HG03135 (cell line): ENCODE results near the gene ANO4.
"Not testable (repeated sequence)": the region's sequence is repeated elsewhere in the genome, so short reads cannot be mapped to it uniquely, and the experiment has no call there.

ENCODE experiments used
- ATAC-seq: cut with Tn5 transposase; IDR thresholded peaks from one replicate; pipeline ENCODE4 v1.9.1; 2021; ENCODE audit warnings: mild to moderate bottlenecking, moderate library complexity; ENCODE audit not compliant: unreplicated experiment

ANO4 gene

DNA sequence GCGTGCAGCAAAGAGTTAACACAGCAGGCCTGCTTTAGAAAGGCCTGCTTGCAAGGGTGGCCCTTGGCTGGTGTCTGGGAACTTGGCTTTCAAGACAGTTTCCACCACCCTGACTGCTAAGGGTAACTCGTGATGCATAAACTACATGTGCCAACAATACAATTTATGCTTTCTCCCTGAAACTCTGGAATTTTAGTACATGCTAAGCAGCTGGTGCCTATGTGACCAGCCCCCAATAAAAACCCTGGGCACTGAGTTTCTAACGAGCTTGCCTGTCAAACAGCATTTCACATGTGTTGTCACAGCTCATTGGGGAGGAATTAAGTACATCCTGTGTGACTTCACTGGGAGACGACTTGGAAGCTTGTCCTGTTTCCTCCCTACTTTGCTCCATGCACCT lies 282.3 kb downstream of the ANO4 start:
- ATAC-seq: no peak

DNA sequence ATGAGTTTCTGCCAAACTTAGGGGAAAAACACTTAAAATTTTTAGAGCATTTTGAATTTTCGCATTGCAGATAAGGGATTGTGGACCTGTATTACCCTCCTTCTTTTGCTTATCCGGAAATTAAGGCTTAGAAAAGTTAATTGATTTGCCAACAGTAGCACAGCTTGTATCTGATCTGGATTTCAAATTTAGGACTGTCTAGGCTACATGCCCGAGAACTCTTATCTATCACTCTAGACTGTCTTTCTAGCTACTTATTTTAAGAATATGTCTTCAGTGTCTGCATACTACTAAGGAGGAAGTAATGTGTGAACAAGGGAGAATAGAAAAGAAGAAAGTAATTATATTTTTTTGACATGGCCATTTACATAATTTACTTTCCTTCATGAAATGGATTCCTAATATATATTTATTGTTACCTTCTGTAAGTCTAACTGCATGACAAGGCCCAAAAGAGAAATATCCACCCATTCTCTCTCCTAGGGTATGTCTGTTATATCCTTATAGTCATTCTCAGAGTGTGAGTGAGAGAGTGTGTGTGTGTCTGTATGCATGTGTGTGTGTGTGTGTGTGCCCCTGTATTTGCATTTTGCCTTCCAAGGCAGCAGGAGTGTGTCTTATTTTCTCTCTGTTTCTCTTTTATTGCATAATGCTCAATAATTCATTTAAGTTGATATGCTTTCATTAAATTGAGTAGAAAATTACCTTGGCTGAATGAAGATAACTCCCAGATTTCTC lies 283.4 kb downstream of the ANO4 start:
- ATAC-seq: no peak

DNA sequence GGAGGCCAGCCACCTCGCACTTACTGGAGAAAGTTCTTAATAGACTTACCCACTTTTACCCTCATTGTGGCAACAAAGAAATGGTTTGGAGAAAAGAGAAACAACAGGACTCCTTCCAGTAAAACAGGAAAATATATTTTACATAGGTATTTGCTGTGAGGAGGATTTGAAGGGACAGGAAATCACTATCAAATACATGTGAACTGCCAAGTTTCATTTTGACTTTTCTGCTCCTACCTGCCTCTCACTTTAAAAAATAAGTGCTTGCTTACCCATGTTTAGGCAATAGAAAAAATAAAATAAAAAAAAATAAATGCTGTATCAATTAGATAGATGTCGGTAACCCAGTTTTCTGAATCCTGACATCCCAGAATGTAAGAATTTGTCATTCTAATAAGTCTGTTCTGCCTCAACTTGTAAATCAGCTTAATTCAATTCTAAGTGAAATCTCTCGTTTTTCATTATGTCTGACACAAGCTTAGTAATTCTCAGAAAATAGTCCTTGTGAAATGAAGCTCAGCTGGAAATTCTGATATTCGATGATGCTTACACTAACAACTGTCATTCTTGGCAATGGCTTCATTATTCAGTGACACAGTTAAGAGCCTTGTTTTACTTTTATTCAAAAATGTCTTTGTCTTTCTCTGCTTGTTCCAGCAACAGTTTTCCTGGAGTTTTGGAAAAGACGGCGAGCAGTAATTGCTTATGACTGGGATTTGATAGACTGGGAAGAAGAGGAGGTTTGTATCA lies 284.1 kb downstream of the ANO4 start:
- ATAC-seq: no peak

DNA sequence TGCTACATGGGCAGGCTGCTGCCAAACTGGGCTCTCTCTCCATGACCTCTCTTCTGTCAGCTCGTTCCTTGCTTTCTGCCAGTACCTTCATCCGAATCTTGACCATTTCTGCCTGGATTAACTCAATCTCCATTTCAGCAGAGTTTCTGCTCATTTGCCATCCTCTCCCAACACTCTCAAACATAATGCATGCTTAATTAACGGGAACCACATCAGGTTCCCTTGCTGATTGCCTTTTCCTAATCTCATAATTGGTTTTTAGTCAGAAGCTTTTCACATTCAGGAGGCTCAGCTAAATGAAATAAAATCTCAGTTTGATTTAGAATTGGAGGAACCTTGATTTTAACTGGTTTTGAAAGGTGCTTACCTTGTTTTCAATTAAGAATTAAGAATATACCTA lies 288.1 kb downstream of the ANO4 start:
- ATAC-seq: no peak

DNA sequence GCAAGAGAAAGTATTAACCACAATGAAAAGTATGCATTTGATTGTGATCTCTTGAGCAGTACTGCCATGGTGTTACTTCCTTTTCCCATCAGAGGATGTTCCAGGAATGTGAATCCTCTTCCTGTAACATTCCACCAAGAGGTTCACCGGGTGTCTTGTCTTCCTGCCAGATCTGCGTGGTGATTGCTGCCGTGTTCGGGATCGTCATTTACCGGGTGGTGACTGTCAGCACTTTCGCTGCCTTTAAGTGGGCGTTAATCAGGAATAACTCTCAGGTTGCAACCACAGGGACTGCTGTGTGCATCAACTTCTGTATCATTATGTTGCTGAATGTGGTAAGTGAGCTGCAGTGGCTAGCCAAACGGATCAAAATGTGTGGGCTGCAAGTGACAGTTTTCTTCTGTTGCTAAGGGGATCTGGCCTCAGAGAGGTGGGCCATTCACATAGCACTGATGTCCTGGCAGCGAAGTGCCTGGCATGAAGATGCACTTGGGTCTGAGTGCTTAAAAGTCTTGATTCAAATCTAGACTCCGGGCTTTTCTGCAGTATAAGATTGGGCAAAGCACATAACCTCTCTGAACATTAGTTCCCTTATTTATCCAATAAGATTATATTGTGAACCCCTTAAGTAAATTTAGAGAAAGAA lies 292.0 kb downstream of the ANO4 start:
- no peak for ATAC-seq

DNA sequence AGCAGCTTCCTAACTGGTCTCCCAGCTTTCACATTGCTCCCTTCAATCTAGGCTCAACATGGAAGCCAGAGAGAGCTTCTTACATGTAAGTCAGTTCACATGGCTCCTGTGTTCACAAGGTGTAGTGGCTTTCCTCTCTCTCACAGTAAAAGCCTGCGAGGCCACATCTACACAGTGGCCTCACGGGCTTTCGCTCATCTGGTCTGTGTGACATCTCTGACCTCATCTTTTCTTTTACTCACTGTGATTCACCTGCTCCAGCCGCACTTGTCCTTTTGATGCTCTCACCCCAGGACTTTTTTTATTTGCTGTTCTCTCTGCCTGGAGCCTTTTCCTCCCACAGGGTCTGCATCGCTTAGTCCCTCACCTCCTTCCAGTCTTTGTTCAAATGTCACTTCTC lies 293.3 kb downstream of the ANO4 start:
- no peak for ATAC-seq

DNA sequence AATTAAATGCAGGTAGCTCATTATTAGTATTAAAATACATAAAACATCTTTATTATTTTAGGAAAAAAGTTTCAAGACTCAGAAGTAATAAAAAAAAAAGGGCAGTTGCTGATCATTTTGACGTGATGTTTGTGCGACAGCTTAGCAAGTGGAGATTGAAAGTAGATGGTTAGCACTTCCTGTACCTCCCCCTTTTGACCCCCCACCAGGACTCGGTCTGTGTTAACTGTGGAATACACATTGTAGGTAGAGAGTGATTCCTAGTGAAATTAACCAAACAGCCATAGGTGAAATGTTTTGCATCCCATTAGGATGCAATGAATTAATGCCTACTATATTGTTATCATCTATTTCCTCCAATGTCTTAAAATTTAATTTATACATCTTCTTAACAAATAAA lies 294.7 kb downstream of the ANO4 start:
- no peak for ATAC-seq

DNA sequence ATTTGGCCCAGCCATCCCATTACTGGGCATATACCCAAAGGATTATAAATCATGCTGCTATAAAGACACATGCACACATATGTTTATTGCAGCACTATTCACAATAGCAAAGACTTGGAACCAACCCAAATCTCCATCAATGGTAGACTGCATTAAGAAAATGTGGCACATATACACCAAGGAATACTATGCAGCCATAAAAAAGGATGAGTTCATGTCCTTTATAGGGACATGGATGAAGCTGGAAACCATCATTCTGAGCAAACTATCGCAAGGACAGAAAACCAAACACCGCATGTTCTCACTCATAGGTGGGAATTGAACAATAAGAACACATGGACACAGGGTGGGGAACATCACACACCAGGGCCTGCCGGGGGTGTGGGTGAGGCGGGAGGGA lies 295.6 kb downstream of the ANO4 start:
- not testable (repeated sequence) for ATAC-seq

DNA sequence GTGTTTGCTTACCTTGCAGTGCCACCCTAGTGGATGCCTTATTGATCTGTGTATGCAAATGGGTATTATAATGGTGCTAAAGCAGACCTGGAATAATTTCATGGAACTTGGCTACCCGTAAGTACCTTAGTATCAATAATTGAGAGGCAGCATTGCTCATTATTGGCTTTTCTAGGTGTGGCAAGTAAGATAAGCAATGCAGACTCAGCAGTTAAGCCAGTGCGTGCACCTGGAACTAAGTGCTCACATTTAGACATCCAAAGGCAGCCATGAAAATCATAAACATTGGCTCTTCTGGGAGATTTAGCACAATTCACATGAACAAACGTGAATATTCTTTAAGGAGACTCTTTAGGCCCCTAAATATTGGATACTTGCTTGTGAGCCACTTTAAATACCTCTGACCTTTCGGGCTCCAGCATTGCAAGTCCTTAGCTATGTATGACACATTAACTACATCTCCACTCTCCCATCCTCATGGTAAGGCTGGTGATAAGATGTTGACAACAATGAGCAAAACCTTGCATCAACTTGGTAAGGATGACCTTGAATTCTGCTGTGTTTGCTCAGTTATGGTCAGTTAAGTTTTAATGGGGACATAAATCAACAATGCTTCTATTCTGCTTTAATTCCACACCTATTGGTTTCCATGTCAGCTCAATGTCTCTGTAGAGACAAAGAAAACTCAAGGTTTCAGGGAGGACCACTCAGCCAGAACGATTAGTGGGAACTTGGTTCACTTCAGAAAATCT lies 303.4 kb downstream of the ANO4 start:
- ATAC-seq: no peak

DNA sequence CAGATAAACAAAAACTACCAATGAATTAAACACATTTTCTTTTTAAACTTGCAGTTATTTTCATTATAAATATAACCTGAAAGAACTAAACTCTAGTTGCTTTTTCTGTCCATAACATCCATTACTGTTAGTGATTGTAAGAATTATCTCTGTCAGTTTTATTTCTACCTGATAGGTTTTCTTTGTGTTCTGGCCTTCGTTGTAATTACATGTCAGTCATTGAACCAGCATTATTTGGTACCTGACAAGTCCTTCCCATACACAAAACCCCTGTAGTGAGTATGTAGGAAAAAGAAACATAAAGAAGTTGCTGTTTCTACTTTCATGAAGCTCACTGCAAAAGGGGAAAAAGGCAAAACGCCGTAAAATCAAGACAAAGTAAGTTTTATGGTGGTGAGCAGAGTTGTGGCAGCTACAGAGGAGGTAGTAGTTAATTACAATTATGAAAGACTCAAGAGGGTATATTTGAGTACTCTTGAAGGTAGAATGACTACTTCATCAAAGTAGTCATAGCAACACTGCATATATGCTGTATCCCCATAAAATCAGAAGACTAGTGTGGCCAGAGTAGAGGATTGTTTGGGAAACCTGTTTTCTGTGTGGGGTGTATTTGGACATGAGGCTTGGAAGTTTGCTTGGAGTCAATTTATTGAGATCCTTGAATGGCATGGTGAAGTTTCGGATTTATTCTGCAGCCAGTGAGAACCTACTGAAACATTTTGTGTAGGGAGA lies 312.6 kb downstream of the ANO4 start:
- ATAC-seq: no peak

DNA sequence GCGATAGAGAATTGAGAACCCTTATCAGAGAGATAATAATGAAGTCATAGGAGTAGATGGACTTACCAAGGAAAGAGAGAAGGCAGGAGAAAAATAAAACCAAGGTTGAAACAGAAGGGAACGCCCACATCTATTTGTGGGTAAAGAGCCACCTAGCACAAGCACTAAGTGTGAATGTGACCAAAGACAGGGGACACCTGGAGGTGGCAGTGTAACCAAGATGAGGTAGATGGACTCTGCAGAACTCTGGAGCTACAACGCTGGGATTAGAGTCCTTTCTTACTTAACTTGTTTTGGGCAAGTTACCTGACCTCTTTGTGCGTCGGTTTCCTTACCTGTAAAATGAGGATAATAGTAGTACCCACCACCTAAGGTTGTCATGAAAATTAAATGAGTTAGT lies 313.6 kb downstream of the ANO4 start:
- ATAC-seq: no peak

DNA sequence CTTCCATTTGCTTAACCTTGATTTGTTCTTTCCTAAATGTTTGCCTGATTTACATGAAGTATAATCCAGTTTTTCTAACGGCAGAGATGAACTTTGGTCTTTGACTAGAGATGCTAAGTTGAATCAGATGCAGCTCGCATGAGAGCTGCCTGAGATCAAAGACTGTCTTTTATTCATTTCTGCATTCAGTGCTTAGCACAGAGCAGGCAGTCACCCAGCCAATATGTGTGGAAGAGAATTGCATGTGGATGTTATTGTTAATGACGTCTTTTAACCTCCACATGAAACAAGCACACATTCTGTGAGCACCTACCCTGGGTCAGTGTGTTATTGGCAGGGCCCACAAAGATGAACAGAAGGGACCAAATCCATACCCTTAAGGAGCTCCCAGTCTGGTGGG lies 316.3 kb downstream of the ANO4 start:
- no peak for ATAC-seq

DNA sequence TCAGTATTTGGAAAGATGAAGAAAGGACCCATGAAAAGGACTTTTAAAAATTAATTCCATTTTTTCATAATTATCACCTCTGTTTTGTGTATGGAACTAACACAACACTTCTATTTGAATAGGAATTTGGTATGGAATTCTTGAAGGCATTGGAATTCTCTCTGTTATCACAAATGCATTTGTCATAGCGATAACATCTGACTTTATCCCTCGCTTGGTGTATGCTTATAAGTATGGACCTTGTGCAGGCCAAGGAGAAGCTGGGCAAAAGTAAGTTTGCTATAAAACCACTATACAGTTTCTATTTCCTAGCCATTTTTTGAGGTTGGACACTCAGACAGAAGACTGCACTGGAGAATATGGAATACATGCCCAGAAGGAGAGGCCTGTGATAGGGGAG lies 316.9 kb downstream of the ANO4 start:
- ATAC-seq: no peak

DNA sequence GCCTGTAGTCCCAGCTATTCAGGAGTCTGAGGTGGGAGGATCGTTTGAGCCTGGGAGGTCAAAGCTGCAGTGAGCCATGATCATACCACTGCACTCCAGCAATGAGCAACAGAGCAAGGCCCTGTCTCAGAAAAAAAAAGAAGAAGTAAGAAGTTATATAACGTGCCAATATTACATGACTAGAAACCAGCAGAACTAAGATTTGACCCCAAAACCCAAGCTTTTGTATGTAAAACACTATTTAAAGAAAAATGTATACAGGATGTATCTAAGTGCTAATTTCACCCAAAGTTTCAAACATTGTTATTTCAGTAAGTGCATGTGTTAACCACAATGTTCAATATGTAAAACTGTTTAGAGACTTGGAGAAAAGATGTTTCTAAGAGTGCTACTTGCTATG lies 320.8 kb downstream of the ANO4 start:
- no peak for ATAC-seq

DNA sequence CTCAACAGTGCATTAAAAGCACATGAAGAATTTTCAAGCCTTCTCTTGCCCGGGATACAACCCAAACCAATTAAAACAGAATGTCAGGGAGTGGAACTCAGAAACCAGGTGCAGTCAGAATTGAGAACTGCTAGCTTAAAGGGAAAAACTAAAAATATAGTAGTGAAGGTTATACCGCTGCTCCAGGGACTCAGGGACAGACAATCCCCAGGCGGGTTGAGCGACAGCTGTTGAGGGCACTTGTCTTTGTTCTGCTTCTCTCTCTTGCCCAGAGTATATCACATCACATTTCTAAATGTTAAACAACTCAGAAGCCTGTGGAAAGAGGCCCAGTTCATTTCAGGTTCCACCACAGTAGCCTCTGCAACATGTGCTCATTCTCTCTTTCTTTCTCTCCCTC lies 322.3 kb downstream of the ANO4 start:
- no peak for ATAC-seq

DNA sequence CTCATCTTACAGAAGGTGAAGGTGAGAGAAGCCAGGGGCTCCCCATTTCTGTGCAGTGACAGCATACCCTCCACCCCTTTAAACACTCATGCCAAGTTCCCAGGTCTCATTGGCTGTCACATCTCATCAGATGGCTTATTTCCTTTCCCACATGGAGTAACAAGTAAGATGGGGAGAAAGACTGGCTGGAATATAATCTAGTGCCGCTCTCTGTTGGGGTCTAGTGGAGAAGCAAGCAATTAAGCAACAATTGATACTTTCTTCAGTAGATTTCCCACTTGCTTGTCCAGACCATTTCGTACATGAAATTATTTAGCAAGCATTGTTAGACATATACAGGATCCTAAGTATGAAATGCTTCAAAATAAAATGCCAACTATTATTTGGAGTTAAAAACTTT lies 323.3 kb downstream of the ANO4 start:
- ATAC-seq: no peak

DNA sequence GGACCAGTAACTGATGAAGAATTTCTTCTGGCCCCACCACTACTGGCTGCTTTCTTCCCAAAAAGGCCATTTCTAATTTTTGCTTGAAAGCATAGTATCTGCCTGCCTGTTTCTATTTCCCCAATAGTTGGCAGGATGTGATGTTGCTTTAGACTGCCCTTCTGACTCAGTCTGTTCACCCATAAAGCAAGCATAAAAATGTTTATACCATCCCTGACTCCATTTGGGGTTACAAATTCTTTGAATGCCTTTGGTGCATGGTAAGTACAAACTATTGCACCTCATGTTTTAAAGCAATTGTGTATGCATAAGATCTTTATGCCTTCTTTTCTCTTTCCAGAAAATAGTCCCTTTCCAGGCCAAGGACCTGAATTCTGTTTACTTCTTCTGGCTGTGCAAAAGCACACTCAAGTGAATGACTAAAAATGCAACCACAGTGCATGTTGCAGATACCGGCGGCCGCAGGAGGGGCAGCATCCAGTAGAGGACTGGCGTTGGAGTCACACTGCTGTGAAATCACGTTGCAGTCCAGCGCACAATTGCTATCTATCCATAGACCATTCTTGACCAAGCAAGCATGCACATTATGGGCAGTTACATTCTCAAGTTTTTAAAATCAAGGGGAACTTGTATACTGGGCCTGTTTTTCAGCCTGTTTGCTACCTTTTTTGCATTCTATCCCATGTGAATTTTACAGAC lies 333.1 kb downstream of the ANO4 start:
- no peak for ATAC-seq

DNA sequence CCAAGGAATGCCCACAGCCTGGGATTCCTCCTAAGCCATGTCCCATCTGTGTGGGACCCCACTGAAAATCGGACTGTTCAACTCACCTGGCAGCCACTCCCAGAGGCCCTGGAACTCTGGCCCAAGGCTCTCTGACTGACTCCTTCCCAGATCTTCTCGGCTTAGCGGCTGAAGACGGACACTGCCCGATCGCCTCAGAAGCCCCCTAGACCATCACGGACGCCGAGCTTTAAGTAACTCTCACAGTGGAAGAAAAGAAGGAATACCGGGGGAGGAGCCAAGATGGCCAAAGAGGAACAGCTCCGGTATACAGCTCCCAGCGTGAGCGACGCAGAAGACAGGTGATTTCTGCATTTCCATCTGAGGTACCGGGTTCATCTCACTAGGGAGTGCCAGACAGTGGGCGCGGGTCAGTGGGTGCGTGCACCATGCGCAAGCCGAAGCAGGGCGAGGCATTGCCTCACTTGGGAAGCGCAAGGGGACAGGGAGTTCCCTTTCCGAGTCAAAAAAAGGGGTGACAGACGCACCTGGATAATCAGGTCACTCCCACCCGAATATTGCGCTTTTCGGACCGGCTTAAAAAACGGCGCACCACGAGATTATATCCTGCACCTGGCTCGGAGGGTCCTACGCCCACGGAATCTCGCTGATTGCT lies 351.3 kb downstream of the ANO4 start:
- ATAC-seq: not testable (repeated sequence)

DNA sequence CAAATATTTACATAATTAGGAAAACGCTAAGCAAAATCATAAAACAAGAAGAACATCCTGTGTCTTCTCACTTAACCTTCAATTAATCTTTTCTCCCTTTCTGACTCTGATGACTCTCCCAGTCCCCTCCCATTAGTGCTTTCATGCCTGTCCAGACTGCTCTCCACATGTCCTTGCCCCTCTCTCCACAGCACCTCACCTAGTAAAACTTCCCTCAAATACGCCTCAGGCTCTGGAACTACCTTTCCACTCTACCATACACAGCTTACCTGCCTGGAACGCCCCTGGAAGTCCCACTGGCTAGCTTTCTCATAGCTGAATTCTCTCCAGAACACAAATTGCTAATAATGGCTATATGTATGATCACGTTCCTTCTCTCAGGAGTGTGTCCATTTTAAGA lies 370.7 kb downstream of the ANO4 start:
- no peak for ATAC-seq

DNA sequence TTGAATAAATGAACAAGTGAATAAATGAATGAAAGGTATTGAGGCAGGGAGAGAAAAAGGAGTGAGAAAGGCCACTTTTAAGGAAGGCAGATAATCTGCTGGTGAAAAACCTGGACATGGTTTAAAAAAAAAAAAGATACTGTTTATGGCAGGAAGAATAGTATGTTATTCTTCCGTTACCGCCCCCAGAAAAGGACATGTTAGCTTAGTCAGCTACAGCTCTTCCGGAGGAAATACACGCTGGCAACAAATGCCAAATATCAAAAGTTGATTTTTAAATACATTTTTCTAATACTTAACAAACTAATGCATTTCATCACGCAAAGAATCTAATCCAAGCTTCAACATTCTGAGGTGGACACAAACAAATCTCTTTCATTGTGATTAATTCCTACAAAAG lies 372.3 kb downstream of the ANO4 start:
- ATAC-seq: no peak
